8988T (cell line): Measurements from ENCODE around the gene TBC1D5.
"Not testable (repeated sequence)": the region's sequence is repeated elsewhere in the genome, so short reads cannot be mapped to it uniquely, and the experiment has no call there.

Experiments used
- DNase-seq: peaks from one replicate; pipeline ENCODE4 v3.0.0; 2011

TBC1D5 gene

DNA sequence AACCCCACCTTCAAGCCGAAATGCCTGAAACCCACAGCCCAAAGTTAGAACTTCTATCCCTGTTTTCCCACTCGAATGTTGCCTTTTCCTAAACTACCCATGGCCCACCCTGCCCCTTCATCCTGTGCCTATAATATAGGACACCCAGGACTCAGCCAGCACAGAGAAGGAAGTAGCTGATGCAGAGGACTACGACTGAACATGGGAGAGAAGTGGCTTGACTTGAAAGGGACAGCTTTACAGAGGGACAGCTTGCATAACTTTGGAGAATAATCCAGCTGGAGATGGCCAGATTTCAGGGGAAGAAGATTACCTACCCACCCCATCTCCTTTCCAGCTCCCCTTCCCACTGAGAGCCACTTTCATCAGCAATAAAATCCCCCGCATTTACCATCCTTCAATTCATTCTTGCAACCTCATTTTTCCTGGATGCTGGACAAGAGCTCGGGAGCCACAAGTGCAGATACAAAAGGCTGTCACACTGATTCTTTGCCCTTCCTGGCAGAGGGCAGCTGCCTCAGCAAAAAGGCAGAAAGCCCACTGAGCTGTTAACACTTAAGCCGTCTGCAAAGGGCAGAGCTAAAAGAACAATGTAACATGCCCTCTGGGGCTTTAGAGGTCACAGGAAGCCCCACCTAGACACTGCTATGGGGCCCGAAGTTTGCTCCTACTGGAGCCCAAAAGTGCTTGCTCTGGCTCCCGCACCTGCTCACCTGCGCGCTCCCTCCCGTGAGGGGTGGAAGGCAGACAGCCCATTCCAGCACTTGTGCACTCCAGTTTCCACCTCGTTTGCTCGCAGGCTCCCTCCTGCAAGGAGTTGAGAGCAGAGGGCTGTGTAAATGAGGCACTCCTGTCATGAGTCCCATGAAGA lies 224.0 kb downstream of the TBC1D5 start:
- DNase-seq, result no peak

DNA sequence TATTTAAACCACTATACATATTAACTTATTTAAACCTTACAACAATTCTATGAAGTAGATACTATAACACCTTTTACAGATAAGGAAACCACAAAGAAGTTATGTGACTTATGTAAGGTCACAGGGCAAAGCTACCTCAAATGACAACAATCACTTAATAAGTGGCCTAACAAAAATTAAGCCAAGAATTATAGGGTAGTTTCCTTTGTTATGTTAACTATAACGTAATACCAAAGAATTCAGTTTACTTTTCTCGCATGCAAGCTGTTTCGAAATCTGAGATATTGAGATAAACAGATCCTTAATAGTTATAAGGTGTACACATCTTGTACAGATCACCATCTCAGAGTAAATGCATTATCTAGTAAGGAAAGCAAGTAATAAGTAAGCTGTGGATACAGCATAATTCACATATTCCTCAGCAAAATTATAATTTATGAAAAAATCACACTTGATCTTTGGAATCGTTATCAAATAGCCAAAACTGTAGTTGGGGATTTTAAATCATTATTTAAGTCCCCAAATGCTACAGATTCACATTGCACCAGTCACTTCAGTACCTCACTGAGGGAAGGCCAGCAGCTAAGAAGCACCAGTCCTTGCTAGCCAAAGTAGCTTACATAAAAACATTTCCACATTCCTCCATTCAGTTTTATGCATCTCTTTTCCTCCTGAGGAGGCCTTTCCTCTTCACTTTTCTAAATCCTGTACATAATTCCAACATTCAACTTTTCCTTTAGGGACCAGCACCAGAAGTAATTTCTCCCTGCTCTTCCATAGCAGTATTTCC lies 226.8 kb downstream of the TBC1D5 start:
- DNase-seq, result no peak

DNA sequence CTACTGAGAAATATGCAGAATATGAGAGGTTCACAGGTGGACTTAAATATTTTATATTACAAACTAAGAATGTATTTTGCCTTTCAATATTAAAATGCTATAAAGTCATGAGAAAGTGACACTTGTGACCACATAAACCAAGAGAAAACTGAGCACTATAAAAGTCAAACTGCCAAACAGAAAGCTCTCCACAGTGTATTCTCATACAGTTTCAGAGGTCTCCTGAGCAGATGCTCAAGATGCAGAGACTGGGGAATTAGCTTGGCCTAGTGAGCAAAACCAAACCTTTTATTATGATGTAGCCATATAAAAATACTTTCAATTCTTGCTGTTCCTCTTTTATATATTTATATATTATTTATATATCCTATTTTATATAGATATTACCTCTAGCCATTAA lies 227.8 kb downstream of the TBC1D5 start:
- no peak for DNase-seq

DNA sequence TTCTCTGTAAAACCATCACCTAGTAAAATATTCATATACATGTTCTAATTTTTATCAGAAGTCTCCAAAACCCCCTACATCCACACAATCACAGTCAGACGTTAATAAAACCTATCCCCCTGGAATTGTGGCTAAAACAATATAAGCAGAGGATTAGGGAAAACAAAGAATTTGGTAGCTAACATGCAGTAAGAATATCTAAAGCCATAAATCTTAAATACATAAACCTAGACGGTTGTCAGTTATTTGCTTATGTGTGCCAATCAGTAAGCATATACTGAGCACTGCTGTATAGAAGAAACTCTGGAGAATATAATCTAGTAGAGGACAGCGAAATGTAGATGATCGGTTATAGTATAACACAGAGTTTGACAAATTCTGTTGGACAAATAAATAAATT lies 232.2 kb downstream of the TBC1D5 start:
- no peak for DNase-seq

DNA sequence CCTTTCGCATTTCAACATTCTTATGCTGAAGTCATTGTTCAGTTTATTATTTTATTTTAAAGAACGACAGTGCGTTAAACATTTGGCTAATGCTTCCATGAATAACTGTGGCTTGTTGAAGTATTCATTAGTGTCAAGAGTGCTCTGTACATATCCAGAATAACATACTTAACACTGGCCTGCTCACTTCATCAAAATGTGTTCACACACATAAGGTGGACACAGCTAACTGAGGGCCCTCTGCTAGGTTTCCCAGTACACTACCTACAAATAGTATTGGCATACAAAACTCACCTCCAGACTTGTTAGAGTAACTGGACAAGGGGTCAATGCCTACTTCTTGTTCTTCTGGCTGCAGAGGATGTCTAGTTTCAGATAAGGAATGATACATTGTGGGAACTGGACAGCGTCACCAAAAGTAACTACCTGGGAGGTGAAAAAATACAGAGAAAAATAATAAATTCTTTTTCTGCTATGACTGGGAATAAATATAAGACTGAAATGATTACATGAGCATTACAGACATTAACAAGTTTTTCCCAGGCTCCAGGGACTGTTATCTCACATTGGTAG lies 234.2 kb downstream of the TBC1D5 start:
- DNase-seq, result no peak

DNA sequence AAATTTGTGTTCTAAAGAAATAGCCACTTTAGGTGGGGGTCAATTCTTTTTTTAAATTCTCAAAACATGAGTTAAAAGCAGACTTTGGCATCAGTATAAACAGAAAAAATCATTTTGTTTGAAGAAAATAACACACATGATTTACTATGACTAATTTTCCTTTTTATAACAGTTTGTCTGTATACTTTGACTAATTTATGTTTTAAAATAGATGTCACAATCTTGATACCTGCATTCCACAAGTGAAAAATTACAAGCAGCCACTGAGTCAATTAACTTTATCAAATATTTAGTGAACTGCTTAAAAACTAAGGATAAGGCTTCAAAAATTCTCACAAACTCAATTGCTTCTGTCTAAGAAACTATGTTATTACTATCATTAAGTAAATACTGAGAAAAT lies 235.0 kb downstream of the TBC1D5 start:
- DNase-seq, result no peak

DNA sequence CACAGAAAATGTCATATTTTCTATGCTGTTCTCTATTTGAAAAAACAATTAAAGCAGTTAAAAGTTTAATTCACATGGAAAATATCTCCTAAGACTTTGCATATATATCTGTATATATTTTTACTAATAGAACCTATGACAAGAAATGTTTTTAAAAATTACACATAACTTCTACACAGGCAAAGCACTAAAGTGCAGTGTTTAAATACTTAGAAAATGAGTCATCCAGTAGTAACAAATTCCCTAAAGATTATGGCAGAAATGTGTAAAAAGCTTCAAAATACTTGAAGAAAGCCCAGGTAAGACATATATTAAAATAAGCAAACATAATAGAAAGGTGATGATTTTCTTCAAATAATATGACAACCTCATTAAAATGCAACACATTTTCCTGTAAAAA lies 236.6 kb downstream of the TBC1D5 start:
- no peak for DNase-seq

DNA sequence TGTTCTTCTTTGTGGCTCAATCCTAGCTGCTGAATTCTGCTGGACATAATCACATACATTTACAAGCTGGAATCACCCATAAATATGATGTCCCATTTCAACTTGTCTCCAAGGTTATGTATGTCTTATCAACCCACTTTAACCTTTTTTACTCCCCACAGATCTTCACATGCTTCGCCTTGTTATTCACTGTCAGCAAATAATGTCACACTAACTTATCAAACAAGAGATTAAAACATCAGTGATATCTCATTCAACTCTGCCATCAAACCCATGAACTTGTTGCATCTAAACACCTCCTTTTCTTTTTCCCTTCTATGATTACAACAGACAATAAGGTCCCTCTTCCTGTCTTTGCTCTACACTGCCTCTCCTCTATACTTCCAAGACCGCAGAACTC lies 240.7 kb downstream of the TBC1D5 start:
- DNase-seq, result no peak

DNA sequence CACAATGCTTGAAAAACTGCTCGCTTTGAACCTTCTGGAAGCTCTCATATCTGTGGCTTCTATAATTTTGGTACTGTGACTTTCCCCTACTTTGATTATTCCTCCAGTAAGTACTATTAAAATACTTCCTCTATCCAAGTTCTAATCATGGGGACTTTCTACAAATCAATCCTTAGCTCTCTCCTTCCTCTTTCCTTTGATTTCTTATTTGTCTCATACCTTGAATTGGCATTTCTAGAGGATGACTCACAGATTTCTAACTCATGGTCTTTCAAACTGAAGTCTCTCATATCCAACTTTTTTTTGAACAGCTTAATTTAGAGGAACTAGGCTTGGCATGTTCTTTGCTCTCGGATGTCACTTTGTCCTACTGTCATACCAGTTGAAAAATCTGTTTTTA lies 241.8 kb downstream of the TBC1D5 start:
- DNase-seq, result no peak

DNA sequence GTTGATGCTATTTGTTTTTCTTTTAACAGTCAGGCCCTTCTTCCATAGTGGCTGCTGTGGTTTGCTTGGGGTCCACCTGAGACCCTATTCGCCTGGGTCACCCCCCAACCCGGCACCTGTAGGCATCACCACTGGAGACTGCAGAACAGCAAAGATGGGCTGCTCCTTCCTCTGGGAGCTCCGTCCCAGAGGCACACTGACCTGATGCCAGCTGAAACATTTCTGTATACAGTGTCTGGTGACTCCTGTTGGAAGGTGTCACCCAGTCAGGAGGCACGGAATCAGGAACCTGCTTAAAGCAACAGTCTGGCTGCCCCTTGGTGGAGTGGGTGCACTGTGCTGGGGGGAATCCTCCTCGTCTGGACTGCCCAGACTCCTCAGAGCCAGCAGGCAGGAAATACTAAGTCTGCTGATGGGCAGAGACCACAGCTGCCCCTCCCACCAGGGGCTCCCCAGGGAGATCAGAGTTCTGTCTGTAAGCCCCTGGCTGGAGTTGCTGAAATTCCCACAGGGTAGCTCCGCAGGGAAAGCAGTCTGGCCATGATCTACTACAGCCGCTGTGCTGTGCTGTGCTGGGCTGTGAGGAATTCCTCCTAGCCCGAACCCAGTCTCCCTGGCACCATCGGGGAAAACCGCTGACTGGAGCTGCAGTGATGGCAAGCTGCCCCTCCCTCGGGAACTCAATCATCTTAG lies 248.2 kb downstream of the TBC1D5 start:
- DNase-seq, result no peak

DNA sequence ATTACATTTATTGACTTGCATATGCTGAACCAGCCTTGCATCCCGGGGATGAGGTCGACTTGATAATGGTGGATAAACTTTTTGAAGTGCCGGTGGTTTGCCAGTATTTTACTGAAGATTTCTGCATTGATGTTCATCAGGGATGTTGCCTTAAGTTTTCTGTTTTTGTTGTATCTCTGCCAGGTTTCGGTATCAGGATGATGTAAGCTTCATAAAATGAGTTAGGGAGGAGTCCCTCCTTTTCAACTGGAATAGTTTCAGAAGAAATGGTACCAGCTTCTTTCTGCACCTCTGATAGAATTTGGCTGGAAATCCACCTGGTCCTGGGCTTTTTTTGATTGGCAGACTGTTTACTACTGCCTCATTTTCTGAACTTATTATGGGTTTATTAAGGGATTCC lies 250.8 kb downstream of the TBC1D5 start:
- DNase-seq, result no peak

DNA sequence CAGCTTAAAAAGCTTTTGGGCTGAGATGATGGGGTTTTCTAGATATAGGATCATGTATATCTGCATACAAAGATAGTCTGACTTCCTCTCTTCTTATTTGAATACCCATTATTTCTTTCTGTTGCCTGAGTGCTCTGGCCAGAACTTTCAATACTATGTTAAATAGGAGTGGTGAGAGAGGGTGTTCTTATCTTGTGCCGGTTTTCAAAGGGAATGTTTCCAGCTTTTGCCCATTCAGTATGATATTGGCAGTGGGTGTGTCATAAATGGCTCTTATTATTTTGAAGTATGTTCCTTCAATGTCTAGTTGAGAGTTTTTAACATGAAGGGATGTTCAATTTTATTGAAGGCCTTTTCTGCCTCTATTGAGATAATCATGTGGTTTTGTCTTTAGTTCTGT lies 251.2 kb downstream of the TBC1D5 start:
- DNase-seq, result not testable (repeated sequence)

DNA sequence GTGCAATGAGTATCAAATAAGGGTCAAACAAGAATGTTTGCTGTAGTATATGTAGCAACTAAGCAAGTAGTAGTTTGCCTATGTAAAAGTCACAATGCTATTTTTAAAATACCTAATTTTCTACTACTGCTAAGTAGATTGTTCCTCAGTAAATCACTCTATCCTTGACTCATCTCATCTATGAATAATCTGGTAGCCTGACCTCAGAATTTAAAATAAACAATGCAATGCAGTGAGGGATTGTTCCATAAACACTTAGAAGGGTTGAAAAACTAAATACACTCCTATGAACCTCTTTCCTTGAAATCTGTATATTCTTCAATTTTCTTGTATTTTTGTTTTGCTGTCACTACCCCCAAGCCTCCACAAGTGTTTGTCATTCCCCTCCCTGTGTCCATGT lies 253.3 kb downstream of the TBC1D5 start:
- no peak for DNase-seq

DNA sequence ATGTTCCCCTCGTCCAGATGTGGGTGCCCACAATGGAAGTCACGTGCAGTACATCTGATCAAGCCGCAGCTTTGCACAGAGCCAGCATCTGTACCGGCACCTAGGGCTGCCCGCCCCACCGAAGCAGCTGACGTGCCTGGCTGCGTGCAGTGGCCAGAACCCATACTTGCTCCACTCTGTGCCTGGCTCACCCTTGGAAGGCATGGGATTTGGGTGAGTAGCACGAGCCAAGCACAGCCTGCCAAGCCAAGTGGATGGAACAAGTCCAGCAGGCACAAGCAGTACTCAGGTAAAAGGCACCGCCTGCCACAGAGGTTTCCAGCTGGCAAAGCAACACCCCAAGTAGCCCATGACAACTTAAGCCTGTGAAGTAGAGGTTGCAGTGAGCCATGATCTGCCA lies 261.3 kb downstream of the TBC1D5 start:
- DNase-seq, result no peak

DNA sequence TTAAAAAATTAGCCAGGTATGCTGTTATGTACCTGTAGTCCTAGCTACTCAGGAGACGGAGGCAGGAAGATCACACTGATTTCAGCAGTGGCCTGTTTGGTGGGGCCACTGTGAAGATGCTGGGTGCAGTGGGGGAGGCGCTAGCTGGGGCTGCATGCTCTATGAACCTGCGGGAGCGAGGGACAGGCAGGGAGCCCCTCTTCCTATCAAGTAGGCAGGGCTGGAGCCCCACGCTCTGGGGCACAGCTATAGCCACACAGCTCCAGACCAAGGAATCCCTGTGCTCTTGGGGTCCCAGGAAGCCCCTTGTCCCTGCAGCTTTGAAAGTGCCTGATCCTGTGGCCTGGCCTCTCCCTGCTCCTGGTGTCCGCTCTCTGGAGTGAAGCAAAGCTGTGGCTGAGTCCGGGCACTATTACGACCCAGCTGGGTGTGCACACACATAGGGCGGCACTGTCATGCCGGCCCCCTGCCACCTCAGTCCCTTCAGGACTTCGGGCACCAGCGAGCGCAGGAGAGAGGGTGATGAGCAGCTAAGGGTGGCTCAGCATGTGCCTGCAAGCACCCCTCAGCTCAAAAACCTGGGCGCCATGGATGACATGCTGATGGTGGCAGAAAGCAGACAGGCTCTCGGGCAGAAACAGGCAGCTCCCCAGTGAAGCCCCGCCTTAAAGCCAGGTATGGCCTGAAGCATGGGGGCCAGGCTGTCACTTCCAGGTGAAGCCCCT lies 262.6 kb downstream of the TBC1D5 start:
- no peak for DNase-seq

DNA sequence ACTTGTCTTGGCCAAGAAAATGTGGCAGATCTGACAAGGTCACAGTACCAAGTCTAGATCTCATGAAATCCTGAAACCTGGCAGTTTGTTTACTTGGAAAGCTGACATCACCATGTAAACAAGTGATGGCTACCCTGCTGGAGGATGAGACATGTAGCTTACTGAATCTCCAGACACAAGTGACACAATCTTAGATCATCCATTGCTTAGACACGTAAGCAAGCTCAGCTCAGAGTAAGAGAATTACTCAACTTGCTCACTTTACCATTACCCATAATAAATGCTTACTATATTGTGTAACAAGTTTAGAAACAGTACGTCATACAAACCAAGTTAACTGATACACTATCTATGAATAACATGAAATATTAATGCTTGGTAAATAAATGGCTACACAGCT lies 263.8 kb downstream of the TBC1D5 start:
- DNase-seq, result no peak

DNA sequence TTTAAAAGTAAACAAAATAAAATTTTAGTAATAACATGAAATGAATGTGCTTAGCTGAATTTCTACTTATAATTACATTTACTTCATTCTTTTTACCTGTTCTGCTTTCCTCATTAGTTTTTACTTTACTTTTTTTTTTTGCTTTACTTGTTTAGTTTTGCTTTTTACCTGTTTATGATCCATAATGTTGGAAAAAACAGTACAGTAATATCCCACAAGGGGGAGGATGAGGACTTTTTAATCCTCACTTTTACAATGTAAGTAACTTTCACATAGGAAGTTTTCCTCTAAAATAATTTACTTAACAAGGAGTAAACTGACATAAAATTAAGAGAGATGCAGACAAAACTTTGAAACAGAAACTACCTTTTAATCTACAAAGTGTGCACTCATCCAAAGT lies 268.7 kb downstream of the TBC1D5 start:
- no peak for DNase-seq

DNA sequence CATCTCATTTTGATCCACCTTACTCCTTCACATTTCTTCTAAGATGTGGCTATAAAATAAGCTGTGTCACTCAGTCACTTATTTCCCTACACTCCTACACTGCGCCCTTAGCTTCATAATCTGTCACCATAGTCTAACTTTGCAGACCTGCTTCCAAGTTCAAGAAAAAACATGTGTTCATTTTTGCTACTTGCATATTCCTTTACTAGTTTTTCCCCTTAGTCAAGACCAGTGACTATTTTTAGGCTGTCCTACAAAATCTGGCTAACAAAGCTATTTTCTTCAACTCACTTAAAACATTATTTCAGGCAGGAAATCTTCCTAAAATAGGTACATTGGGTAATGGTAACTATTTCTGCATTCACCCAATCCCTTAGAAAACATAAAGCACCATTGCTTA lies 272.5 kb downstream of the TBC1D5 start:
- no peak for DNase-seq

DNA sequence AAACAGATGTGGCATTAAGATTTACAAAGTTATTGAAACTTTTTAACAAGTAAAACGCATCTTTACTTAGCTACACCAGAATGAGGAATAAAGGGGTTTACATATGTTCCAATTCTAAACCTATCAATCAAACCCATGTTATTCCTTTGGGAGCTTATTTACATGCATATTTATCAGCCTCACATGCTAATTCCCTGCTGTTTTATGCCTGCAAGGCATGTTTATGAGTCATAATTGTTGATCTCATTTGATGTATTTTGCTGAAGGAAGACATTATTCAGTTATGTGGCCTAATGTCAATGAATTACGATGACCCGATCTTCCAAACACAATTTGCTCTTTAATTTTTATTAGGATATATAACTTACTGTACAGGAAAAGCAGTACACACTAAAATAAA lies 272.9 kb downstream of the TBC1D5 start:
- no peak for DNase-seq

DNA sequence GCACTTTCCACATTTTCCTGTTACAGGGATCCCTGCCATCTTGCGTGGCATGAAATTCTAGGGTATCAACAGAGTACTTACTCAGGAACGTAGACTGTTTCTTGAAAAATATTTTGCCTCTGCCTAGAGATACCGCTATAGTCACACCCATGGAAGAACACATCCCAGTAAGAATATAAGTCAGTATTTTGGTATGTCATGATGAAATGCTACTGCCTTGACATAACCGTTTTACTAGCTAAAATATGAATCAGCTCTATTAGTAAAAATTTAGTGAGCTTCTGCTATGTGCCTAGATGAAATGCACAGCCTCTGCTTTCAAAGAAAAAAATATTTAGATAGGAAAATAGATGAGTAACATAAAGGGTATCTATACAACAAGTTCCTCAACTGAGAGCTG lies 276.4 kb downstream of the TBC1D5 start:
- no peak for DNase-seq

DNA sequence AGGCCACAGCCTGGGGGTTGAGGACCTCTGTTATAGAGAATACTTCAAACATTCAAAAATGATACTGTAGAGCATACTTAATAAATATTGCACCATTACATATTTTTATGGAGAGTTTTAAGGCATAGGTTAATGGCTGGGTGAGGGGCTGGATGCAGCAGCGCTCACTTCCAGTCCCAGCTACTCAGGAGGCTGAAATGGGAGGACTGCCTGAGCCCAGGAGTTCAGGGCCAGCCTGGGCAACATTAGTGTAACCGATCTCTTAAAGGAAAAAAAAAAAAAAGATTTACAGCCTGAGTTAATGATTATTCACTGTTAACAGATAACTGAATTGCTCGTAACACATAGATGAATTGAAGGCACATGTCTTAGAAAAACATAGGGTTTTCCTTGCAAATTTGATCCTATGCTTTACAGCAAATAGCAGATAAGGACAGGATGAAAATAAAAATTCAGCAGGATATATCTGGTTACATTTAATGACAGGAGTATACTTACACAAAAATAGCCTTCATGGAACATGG lies 282.9 kb downstream of the TBC1D5 start:
- DNase-seq, result no peak

DNA sequence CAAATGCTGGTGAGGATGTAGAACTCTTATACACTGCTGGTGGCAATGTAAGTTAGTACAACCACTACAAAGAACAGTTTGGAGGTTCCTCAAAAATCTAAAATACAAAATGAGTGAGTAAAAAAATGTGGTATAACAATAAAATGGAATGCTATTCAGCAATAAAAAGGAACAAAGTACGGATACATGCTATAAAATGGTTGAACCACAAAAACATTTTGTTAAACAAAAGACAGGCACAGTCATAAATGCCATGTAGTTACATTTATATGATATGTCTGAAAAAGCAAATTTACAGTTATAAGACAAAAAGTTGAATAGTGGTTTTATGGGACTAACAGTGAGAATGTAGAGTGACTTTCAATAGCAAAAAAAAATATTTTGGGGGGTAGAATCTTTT lies 285.8 kb downstream of the TBC1D5 start:
- no peak for DNase-seq

DNA sequence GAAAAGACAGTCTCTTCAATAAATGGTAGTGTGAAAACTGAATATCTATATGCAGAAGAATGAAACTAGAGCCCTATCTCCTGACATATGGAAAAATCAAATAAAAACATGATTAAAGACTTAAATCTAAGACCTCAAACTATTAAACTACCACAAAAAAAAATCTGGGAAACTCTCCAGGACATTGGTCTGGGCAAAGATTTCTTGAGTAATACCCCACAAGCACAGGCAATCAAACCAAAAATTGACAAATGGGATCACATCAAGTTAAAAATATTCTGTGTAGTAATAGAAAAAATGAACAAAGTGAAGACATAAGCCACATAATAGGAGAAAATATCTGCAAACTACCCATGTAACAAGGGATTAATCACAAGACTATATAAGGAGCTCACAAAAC lies 286.4 kb downstream of the TBC1D5 start:
- no peak for DNase-seq
